DLD1 (cell line): ENCODE data around the gene RLF.

ENCODE experiments used
- in situ Hi-C: cut with HindIII; loops from 2 replicates; pipeline ENCODE4 v1.10.0; 2017; ENCODE audit warnings: low sequenced_read_pairs

Gene RLF

GRCh38 chr1:40161125-40161887 lies at the start of gene RLF:
RLF (plus strand) TSS chr1:40161387; CDS start chr1:40161400, 13 bp downstream.
- in situ Hi-C loops: no loop called here

GRCh38 chr1:40114400-40114799 lies 46.8 kb upstream of the RLF start:
- in situ Hi-C loops: no loop called here

- in situ Hi-C loops: no loop called here
Observed at GRCh38 chr1:40120128-40120527, 41.1 kb upstream of the RLF start.

GRCh38 chr1:40122855-40123254 lies 38.3 kb upstream of the RLF start:
- in situ Hi-C loops: no loop called here

- in situ Hi-C loops: no loop called here
Observed at GRCh38 chr1:40130892-40131291, 30.3 kb upstream of the RLF start.

GRCh38 chr1:40132383-40133311 lies 28.5 kb upstream of the RLF start:
- in situ Hi-C loops: no loop called here

- in situ Hi-C loops: no loop called here
Observed at GRCh38 chr1:40133312-40133665, 27.9 kb upstream of the RLF start.

- in situ Hi-C loops: no loop called here
Observed at GRCh38 chr1:40133839-40134238, 27.3 kb upstream of the RLF start.

GRCh38 chr1:40140211-40140973 lies 20.8 kb upstream of the RLF start:
- in situ Hi-C loops: no loop called here

GRCh38 chr1:40141878-40142535 lies 19.2 kb upstream of the RLF start:
- in situ Hi-C loops: no loop called here

- in situ Hi-C loops: no loop called here
Observed at GRCh38 chr1:40143891-40144575, 17.2 kb upstream of the RLF start.

GRCh38 chr1:40151457-40152079 lies 9.6 kb upstream of the RLF start:
- in situ Hi-C loops: loop anchor here (10.0 kb wide), 1 partner anchor 673 kb away; no protein-coding TSS in a partner anchor

GRCh38 chr1:40153073-40153770 lies 8.0 kb upstream of the RLF start:
- in situ Hi-C loops: loop anchor here (10.0 kb wide), 1 partner anchor 672 kb away; no protein-coding TSS in a partner anchor

GRCh38 chr1:40155135-40155534 lies 6.1 kb upstream of the RLF start:
- in situ Hi-C loops: loop anchor here (10.0 kb wide), 1 partner anchor 670 kb away; no protein-coding TSS in a partner anchor

GRCh38 chr1:40155910-40156309 lies 5.3 kb upstream of the RLF start:
- in situ Hi-C loops: loop anchor here (10.0 kb wide), 1 partner anchor 669 kb away; no protein-coding TSS in a partner anchor

- in situ Hi-C loops: no loop called here
Observed at GRCh38 chr1:40160806-40161124, 422 bp upstream of the RLF start.

GRCh38 chr1:40161888-40162397 lies 756 bp downstream of the RLF start:
- in situ Hi-C loops: no loop called here

GRCh38 chr1:40162753-40163441 lies 1.7 kb downstream of the RLF start:
- in situ Hi-C loops: no loop called here
